ENCODE data around the gene WNT3A.

DNA sequence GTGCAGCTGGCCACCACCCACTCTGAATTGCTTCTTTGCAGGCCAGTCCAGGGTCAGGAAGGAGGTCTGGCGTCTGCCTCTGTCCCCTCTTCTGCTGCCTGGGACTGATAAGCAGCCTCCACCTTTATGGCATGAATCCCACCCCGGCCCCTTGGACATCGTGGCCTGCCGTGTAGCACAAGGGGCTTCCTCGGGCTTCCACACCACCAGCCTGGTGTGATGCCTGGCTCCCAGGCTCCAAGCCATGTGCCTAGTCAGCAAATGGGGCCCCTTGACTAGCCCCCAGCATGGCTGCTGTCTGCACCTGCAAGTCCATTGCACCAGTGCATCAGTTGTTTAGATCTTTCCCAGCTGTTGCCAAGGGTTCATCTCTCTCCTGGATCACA is 65.9 kb downstream of the WNT3A start:
- TF ChIP-seq, protein P1, sequence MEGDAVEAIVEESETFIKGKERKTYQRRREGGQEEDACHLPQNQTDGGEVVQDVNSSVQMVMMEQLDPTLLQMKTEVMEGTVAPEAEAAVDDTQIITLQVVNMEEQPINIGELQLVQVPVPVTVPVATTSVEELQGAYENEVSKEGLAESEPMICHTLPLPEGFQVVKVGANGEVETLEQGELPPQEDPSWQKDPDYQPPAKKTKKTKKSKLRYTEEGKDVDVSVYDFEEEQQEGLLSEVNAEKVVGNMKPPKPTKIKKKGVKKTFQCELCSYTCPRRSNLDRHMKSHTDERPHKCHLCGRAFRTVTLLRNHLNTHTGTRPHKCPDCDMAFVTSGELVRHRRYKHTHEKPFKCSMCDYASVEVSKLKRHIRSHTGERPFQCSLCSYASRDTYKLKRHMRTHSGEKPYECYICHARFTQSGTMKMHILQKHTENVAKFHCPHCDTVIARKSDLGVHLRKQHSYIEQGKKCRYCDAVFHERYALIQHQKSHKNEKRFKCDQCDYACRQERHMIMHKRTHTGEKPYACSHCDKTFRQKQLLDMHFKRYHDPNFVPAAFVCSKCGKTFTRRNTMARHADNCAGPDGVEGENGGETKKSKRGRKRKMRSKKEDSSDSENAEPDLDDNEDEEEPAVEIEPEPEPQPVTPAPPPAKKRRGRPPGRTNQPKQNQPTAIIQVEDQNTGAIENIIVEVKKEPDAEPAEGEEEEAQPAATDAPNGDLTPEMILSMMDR (optimal IDR thresholded peaks at IDR 0.05 in 1 of 3, IDR thresholded peaks at IDR 0.05 in 1 of 3, conservative IDR thresholded peaks at IDR 0.05 in 1 of 3; ENCODE audit: extremely low read depth in 1 of 3, insufficient read depth in 2 of 3, low read length in 3 of 3): no peak
- TF ChIP-seq EZH2 (IDR thresholded peaks at IDR 0.05; ENCODE audit: low read length): no peak

Measured in keratinocyte (primary cell).